Right atrium auricular region (tissue), 2 donors: ENCODE results near the gene RASSF1. TPM values are rescaled to one million over a fixed set of nuclear protein-coding genes. Genes with fewer than 3 reads are reported as not detected.

ENCODE experiments used
- DNase-seq: peaks from one replicate; pipeline ENCODE4 v3.0.0-alpha.2; 2019; ENCODE audit warnings: low spot score
- H3K27ac ChIP-seq, 2 donors: fragments of 200-600 bp; sonication (generic); 1 replicate in 1 of 2; 2 replicates in 1 of 2; pipeline ENCODE4 v1.5.1; 2016 to 2019
- H3K27me3 ChIP-seq, 2 donors: fragments of 200-600 bp; sonication (generic); one replicate each; pipeline versions ENCODE4 v1.5.1 to v1.6.0; 2017 to 2019
- H3K36me3 ChIP-seq: fragments of 200-600 bp; sonication (generic); one replicate; pipeline ENCODE4 v1.5.1; 2016
- H3K4me1 ChIP-seq, 2 donors: fragments of 200-600 bp; sonication (generic); one replicate each; pipeline versions ENCODE4 v1.5.1 to v1.6.0; 2017 to 2019
- H3K4me3 ChIP-seq, 2 donors: fragments of 200-600 bp; sonication (generic); 1 replicate in 1 of 2; 2 replicates in 1 of 2; pipeline ENCODE4 v1.5.1; 2017 to 2019; ENCODE audit warnings: mild to moderate bottlenecking in 1 of 2, moderate library complexity in 1 of 2
- H3K9me3 ChIP-seq, 2 donors: fragments of 200-600 bp; sonication (generic); one replicate each; pipeline ENCODE4 v1.5.1; 2019
- CTCF ChIP-seq, 2 donors: fragments of 200-600 bp; sonication (generic); IDR thresholded peaks; one replicate each; pipeline ENCODE4 v1.5.1; 2019; ENCODE audit warnings: antibody characterized with exemption in 2 of 2
- total RNA-seq, 2 donors: library from RNA; depleted of rRNA; stranded (reverse); fragments of >200 nt; gene quantifications; one replicate each; pipeline ENCODE4 v1.1.0, GENCODE V29; 2016

Gene RASSF1
- total RNA-seq, 2 donors from 2014 or later: 18.6 to 25.9 TPM

GRCh38 chr3:50375258-50375931 is 34.8 kb upstream of the RASSF1 start:
- Histone ChIP-seq H3K9me3 (no peaks in the 10 kb centered on the region), H3K4me3 (no peak overlapping the region), H3K36me3 (no peaks in the 10 kb centered on the region), H3K27ac (no peak overlapping the region), H3K4me1 (no peaks in the 10 kb centered on the region), H3K27me3 (no peaks in the 10 kb centered on the region)
- no peak for DNase-seq
- no peak for TF ChIP-seq CTCF (IDR thresholded peaks at IDR 0.05)

GRCh38 chr3:50374363-50375257 is 34.0 kb upstream of the RASSF1 start:
- H3K9me3 ChIP-seq: no peaks in the 10 kb centered on the region
- no peak overlapping the region for H3K4me3 ChIP-seq
- DNase-seq: no peak
- H3K27me3 ChIP-seq: no peaks in the 10 kb centered on the region
- no peaks in the 10 kb centered on the region for H3K36me3 ChIP-seq
- no peak overlapping the region for H3K27ac ChIP-seq
- no peak for TF ChIP-seq CTCF (IDR thresholded peaks at IDR 0.05)
- H3K4me1 ChIP-seq: no peaks in the 10 kb centered on the region

GRCh38 chr3:50373146-50374051 is 32.8 kb upstream of the RASSF1 start:
- H3K4me3 ChIP-seq: no peak overlapping the region
- H3K27ac ChIP-seq: no peak overlapping the region
- H3K36me3 ChIP-seq: no peaks in the 10 kb centered on the region
- no peaks in the 10 kb centered on the region for H3K27me3 ChIP-seq
- H3K9me3 ChIP-seq: no peaks in the 10 kb centered on the region
- no peak for TF ChIP-seq CTCF (IDR thresholded peaks at IDR 0.05)
- H3K4me1 ChIP-seq: no peaks in the 10 kb centered on the region
- DNase-seq: no peak

- no peaks in the 10 kb centered on the region for H3K4me1 ChIP-seq
Measured at GRCh38 chr3:50372349-50372748, 31.7 kb upstream of the RASSF1 start.

More at GRCh38 chr3:50372349-50372748, 31.7 kb upstream of the RASSF1 start:
- no peak for TF ChIP-seq CTCF (IDR thresholded peaks at IDR 0.05)
- Histone ChIP-seq H3K4me3 (no peak overlapping the region), H3K27me3 (no peaks in the 10 kb centered on the region), H3K27ac (no peak overlapping the region), H3K36me3 (no peaks in the 10 kb centered on the region), H3K9me3 (no peaks in the 10 kb centered on the region)
- no peak for DNase-seq
